NCI-H146 treated with DMSO at 0.1 percent for 48 hours (cell line): ENCODE results near the gene HEYL.

Source experiments
- DNase-seq: peaks from one replicate; lab custom pipeline; 2025; ENCODE audit not compliant: unreplicated experiment; lab: John Stamatoyannopoulos, UW

The HEYL gene

GRCh38 chr1:39640861-39641260 is 1.4 kb upstream of the HEYL start:
- no peak for DNase-seq

DNA sequence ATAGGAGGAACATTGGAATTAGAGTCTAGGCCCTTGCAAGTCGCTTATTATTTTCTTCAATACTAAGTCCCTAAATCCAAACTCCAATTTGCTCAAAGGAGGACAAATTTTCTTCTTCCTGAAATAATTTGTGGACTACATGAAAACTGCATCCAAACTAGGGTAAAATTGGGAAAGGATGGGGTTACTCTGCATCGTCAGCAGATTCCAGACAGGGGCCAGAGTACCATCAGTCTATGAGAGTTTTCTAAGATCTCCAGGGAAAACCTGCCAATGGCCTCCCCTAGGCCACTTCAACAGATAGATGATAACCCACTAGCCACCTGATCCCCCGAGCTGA is 508 bp downstream of the HEYL start:
- no peak for DNase-seq

- DNase-seq = no peak
Measured at GRCh38 chr1:39637361-39637760, 2.1 kb downstream of the HEYL start.

- DNase-seq = no peak
Measured at GRCh38 chr1:39635871-39636210, 3.6 kb downstream of the HEYL start.

DNA sequence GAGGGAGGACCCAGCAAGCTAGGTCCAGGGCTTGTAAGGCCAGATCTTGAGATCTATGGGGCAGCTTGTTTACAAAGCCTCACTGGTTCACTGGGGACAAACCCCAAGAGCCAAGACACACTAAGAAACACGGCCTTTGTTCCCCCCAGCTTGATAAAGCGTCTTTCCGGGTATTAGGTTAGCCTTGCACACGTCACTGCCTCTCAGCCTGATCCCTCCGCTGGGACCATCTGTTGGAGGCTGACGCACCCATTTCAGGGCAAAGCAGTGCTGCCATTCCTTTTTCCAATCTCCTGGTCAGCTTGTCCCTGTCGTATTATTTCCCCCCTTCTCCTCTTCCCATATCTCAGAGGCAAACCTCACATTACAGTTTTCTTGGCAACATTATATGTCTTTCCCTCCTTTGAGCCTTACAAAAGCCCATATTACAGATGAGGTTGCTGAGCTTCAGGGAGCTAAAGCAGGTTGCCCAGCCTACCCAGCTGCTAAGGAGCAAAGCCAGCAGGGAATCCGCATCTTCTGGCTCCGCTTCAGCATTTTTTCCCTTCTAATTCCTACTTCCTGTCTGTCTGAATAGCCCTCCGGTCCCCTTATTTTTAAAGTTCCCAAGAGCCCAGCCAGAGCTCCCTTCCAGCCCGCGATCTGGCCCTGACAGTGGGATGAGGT is 4.1 kb downstream of the HEYL start:
- no peak for DNase-seq

DNA sequence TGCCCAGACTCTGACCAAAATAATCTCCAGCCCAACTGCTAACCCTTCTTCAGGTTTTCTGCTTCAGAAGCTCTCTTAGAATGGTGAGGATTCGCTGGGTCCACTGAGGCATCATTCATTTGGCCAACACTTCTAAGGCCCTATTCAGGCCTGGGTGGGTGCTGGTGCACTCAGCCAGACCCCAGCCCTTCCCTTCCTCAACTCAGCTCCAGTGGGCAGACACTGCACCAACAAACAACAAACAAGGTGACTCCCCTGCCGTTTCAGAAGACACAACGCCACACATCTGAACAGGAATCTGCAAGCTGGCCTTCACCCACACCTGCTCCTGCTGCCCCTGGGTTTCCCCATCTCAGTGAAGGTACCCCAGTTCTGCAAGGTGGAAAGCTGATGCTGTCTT is 6.0 kb downstream of the HEYL start:
- DNase-seq = no peak

DNA sequence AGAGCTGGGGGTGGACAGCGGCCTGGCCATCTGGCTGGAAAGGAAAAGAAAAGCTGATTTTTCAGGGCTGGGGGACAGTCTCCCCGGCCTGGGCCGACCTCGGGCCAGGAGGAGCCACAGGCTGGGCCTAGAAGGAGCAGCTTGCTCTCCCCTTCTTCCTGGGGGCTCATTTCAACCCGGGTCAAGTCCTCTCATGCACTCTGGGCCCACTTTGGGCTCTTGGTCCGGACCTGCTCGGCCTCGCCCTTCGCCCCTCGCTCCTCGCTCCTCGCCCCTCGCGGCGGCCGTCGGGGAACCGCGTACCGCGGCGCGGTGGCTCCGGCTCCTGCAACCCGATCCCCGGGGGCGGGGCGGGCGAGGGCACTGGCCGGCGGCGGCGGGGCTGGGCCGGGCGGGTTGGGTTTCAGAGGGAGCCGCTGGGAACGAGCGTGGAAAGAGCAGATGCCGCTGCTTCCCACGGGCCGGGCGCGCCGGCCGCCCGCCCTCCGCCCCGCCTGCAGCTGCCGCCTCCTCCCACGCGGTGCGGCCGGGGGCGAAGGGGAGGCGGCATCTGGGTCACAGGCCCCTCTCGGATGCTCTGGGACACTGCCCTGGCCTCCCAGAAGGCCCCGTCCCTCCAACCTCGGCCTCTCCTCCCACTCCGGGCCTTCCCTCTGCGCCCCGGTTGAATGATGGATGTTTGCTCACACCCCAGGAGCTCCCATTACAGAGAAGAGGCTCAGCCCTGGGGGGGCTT is 6.6 kb downstream of the HEYL start:
- peak; percentile 2 for DNase-seq

DNA sequence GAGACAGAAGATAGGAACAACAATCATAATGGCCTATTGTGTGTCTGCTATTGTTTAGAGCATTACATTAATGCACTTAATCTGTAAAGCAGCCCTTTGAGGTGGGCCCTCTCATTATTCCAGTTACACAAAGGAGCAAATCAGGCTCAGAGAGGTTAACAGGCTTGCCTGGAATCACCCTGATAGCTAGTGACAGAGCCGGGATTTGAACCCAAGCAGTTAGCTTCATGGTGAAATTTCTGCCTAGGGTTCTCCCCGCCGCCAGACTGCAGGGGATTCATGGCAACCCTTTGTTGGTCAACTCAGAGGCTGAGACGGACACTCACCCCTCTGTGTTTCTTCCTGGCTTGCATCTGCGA is 7.1 kb downstream of the HEYL start:
- DNase-seq = no peak

GRCh38 chr1:39631361-39632322 is 7.8 kb downstream of the HEYL start:
- DNase-seq = no peak

GRCh38 chr1:39628807-39629350 is 10.6 kb downstream of the HEYL start:
- no peak for DNase-seq

DNA sequence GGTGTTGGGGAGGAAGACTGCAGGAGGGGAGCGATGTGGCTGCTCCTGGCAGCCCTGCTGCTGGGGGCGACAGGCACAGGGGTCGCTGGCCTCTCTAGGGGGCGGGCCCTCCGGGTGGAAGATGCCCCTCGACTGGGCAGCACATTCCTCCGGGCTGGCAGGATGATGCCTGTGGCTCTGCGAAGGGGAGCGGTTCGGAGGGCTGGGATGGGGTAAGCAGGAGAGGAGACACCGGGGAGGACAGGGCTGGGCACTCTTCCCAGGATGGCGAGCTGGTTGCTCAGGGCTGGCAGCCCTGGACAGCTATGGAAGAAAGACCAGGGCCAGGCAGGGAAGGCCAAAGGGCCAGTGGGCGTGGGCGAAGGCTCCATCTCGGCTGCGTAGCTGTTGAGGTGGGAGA is 12.8 kb downstream of the HEYL start:
- DNase-seq = no peak

- no peak for DNase-seq
Measured at GRCh38 chr1:39625462-39626273, 13.8 kb downstream of the HEYL start.

GRCh38 chr1:39625009-39625408 is 14.4 kb downstream of the HEYL start:
- DNase-seq = no peak

- DNase-seq = no peak
Measured at GRCh38 chr1:39623053-39623452, 16.4 kb downstream of the HEYL start.

DNA sequence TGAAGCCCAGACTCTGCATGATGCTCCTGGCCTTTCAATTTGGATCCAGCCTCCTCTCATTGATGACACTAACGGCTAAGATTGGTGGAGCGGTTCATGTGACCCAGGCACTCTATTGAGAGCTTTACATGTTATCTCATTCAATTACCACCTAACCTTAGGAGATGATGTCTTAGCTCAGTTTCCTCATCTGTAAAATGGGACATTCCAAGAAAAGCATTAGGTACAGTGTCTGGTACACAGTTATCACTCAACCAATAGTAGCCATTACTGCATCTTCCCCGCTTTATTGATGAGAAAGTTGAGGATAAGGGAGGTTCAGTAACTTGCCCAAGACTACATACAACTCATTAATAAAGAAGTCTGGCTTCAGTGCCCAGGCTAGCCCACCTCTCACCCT is 17.0 kb downstream of the HEYL start:
- DNase-seq = no peak

DNA sequence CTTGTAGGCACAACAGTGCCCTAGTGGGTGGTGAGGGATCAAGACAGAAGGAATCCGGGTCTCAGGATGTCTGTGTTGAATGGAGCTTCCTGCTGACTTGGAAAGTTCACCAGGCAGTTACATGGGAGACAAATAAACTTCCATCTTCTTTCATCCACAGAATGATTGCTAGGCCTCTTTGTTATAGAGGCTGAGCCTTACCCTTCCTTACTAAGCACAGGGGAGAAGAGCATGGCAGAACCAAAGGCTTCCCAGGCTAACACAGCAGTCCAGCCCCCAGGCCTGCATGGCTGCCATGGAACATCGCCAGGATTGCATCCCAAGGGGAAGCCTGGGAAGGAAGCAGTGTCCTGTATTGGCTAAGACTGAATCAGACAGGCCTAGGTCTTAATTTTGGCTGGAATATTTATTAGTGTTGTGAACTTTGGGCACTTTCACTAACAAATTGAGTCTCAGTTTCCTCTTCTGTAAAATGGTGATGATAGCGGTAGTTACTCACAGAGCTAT is 18.7 kb downstream of the HEYL start:
- DNase-seq = no peak

DNA sequence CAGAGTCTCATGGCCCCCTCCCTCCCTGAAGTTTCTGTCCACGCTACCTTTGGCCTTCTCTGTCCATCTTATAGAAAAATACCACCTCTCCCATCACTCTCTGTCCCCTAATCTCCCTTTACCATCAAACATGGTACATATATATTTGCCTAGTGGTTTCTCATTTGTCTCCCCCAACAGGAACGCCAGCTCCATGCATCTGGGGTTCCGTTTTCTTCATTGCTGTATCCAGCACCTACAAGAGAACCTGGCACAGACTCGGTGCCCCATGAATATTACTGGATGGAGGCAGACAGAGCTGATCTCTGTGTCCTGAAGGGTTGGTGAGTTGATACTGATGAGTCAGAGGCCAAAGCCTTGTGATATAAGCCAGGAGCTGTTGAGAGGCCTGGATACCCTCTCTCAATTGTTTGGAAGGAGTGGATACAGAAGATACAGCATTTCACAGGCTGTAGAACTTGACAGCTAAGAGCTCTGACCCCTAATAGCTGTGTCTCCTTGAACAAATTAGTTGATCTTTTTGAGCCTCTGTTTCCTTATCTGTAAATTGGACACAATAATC is 21.9 kb downstream of the HEYL start:
- DNase-seq = no peak

DNA sequence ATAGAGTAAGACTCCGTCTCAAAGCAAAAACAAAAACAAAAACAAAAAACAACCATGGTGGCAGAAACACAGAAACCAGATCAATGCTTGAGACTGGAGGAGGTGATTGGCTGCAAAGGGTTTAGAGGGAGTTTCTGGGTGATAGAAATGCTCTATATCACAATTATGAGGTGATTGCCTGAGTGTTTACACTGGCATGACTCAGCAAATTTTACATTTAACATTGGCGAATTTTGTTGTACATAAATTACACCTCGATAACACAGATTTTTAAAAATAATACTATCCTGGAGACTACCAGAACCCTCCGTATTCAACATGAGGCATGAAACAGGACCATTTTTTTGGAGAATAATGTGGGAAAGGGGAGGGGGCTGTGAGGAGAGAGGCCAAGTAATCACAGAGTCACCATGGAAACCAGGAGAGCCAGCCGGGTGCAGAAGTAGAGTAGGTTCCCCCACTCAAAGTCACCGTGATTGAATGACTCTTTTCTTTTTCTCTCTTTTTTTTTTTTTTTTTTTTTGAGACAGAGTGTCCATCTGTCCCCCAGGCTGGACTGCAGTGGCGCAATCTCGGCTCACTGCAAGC is 24.3 kb downstream of the HEYL start:
- no peak for DNase-seq

- DNase-seq = no peak
Measured at GRCh38 chr1:39614488-39614887, 25.0 kb downstream of the HEYL start.

DNA sequence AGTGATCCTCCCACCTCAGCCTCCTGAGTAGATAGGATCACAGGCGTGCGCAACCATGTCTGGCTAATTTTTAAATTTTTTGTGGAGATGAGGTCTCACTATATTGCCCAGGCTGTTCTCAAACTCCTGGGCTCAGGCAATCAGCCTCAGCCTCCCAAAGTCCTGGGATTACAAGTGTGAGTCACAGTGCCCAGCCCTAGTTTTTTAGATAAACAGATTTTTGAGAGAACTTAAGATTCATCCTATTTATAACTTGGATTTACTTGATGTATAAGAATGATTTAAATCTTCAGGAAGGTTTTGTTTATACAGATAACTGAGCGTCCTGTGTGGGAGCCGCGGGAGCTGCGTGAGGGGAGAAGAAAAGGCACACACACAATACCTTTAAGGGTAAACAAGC is 26.2 kb downstream of the HEYL start:
- DNase-seq = no peak
